H9 (cell line): ENCODE measurements around the gene ITGBL1. TPM values are rescaled to one million over a fixed set of nuclear protein-coding genes. Genes with fewer than 3 reads are reported as not detected.

Source experiments
- DNase-seq: peaks from one replicate; pipeline ENCODE4 v3.0.0-alpha.2; 2017
- H2AFZ ChIP-seq: one replicate; pipeline ENCODE4 v1.6.1; 2013; ENCODE audit warnings: mild to moderate bottlenecking, low read length, control low read depth, moderate library complexity
- H2AK5ac ChIP-seq: 2 replicates; pipeline ENCODE4 v1.6.1; 2013; ENCODE audit warnings: low read length, control low read depth, mixed read lengths; ENCODE audit not compliant: insufficient read length
- H2BK120ac ChIP-seq: one replicate; pipeline ENCODE4 v1.6.1; 2013; ENCODE audit warnings: low read depth, mild to moderate bottlenecking, low read length, control low read depth, inconsistent platforms; ENCODE audit not compliant: poor library complexity, severe bottlenecking
- H2BK12ac ChIP-seq: 2 replicates; pipeline ENCODE4 v1.6.1; 2013; ENCODE audit warnings: low read length, control low read depth, mixed read lengths, low read depth; ENCODE audit not compliant: insufficient read length
- H2BK15ac ChIP-seq: 2 replicates; pipeline ENCODE4 v1.6.1; 2013; ENCODE audit warnings: low read depth, low read length, control low read depth
- H2BK20ac ChIP-seq: one replicate; pipeline ENCODE4 v1.6.1; 2013; ENCODE audit warnings: low read depth, mild to moderate bottlenecking, low read length, control low read depth, inconsistent platforms; ENCODE audit not compliant: poor library complexity, severe bottlenecking
- H2BK5ac ChIP-seq: 2 replicates; pipeline ENCODE4 v1.6.1; 2013; ENCODE audit warnings: low read length, control low read depth, mixed read lengths; ENCODE audit not compliant: insufficient read length
- H3K14ac ChIP-seq: 2 replicates; pipeline ENCODE4 v1.6.1; 2013; ENCODE audit warnings: low read length, control low read depth; ENCODE audit not compliant: insufficient read depth
- H3K18ac ChIP-seq: 2 replicates; pipeline ENCODE4 v1.6.1; 2013; ENCODE audit warnings: low read depth, mild to moderate bottlenecking, mixed read lengths, low read length, control low read depth; ENCODE audit not compliant: insufficient read length
- H3K23ac ChIP-seq: 2 replicates; pipeline ENCODE4 v1.6.1; 2013; ENCODE audit warnings: low read length, control low read depth, mixed read lengths, low read depth; ENCODE audit not compliant: insufficient read length
- H3K23me2 ChIP-seq: 2 replicates; pipeline ENCODE4 v1.6.1; 2013; ENCODE audit warnings: low read depth, mild to moderate bottlenecking, mixed read lengths, low read length, control low read depth; ENCODE audit not compliant: insufficient read length, poor library complexity, severe bottlenecking
- H3K27ac ChIP-seq: 2 replicates; pipeline ENCODE4 v1.5.1; 2013; ENCODE audit warnings: low read length, control low read depth, mixed read lengths, low read depth; ENCODE audit not compliant: insufficient read length
- H3K27me3 ChIP-seq: 2 replicates; pipeline ENCODE4 v1.6.1; 2013; ENCODE audit warnings: low read length, control low read depth, inconsistent platforms; ENCODE audit not compliant: insufficient read depth
- H3K4ac ChIP-seq: 2 replicates; pipeline ENCODE4 v1.6.1; 2013; ENCODE audit warnings: low read depth, mild to moderate bottlenecking, control low read depth, inconsistent platforms, low read length, moderate library complexity
- H3K4me1 ChIP-seq: 2 replicates; pipeline ENCODE4 v1.6.1; 2013; ENCODE audit warnings: low read length, control low read depth, inconsistent platforms; ENCODE audit not compliant: insufficient read depth
- H3K4me2 ChIP-seq: 2 replicates; pipeline ENCODE4 v1.6.1; 2013; ENCODE audit warnings: low read length, control low read depth, mixed read lengths; ENCODE audit not compliant: insufficient read length, insufficient read depth
- H3K56ac ChIP-seq: 2 replicates; pipeline ENCODE4 v1.6.1; 2013; ENCODE audit warnings: low read depth, mild to moderate bottlenecking, mixed read lengths, low read length, control low read depth; ENCODE audit not compliant: insufficient read length
- H3K79me1 ChIP-seq: 2 replicates; pipeline ENCODE4 v1.6.1; 2013; ENCODE audit warnings: low read depth, mild to moderate bottlenecking, moderate library complexity, low read length, control low read depth, inconsistent platforms; ENCODE audit not compliant: insufficient read depth, poor library complexity, severe bottlenecking
- H3K79me2 ChIP-seq: 2 replicates; pipeline ENCODE4 v1.6.1; 2013; ENCODE audit warnings: low read length, control low read depth, inconsistent platforms; ENCODE audit not compliant: insufficient read depth
- H3K9ac ChIP-seq: 2 replicates; pipeline ENCODE4 v1.6.1; 2013; ENCODE audit warnings: low read length, control low read depth, mixed read lengths; ENCODE audit not compliant: insufficient read length; ENCODE audit errors: extremely low read depth
- H3K9me3 ChIP-seq: one replicate; pipeline ENCODE4 v1.6.1; 2013; ENCODE audit warnings: low read depth, low read length, inconsistent platforms; ENCODE audit not compliant: control insufficient read depth
- H3T11ph ChIP-seq: one replicate; pipeline ENCODE4 v1.6.1; 2013; ENCODE audit warnings: mild to moderate bottlenecking, low read length, control low read depth, inconsistent platforms
- H4K20me1 ChIP-seq: one replicate; pipeline ENCODE4 v1.6.1; 2013; ENCODE audit not compliant: control insufficient read depth, insufficient read length, insufficient read depth
- H4K5ac ChIP-seq: 2 replicates; pipeline ENCODE4 v1.6.1; 2013; ENCODE audit warnings: low read depth, mild to moderate bottlenecking, mixed read lengths, low read length, control low read depth; ENCODE audit not compliant: insufficient read length
- H4K8ac ChIP-seq: replicated peaks from 2 replicates; pipeline ENCODE4 v1.6.1; 2013; ENCODE audit warnings: low read length, control low read depth, mixed read lengths, low read depth; ENCODE audit not compliant: insufficient read length
- H4K91ac ChIP-seq: 2 replicates; pipeline ENCODE4 v1.6.1; 2013; ENCODE audit warnings: low read depth, mild to moderate bottlenecking, moderate library complexity, mixed read lengths, low read length, control low read depth; ENCODE audit not compliant: insufficient read length
- H3K27ac Mint-ChIP-seq, 3 experiments: 2 replicates in 2 of 3; 3 replicates in 1 of 3; pipeline ENCODE4 v1.8.0; 2020 to 2021; ENCODE audit warnings: mixed read lengths in 3 of 3, mild to moderate bottlenecking in 1 of 3, moderate library complexity in 1 of 3
- H3K27me3 Mint-ChIP-seq: 2 replicates; pipeline ENCODE4 v1.8.0; 2021; ENCODE audit warnings: low read depth, mild to moderate bottlenecking, moderate library complexity, mixed read lengths
- H3K36me3 Mint-ChIP-seq, 3 experiments: 2 replicates in 2 of 3; 3 replicates in 1 of 3; pipeline ENCODE4 v1.8.0; 2020 to 2021; ENCODE audit warnings: low read depth in 3 of 3, mixed read lengths in 3 of 3; ENCODE audit not compliant: insufficient read depth in 1 of 3
- H3K4me1 Mint-ChIP-seq, 2 experiments: 2 replicates each; pipeline ENCODE4 v1.8.0; 2020; ENCODE audit warnings: mixed read lengths in 2 of 2
- H3K4me3 Mint-ChIP-seq, 2 experiments: 2 replicates in 1 of 2; 3 replicates in 1 of 2; pipeline ENCODE4 v1.8.0; 2020 to 2021; ENCODE audit warnings: mild to moderate bottlenecking in 2 of 2, mixed read lengths in 2 of 2, moderate library complexity in 1 of 2
- H3K9me3 Mint-ChIP-seq, 2 experiments: 2 replicates in 1 of 2; 3 replicates in 1 of 2; pipeline ENCODE4 v1.8.0; 2020; ENCODE audit warnings: mild to moderate bottlenecking in 2 of 2, mixed read lengths in 2 of 2, moderate library complexity in 1 of 2
- WGBS: extraction: QIAGEN DNeasy Blood & Tissue Kit; methylation state at CpG from one replicate; pipeline ENCODE4 v1.1.7; 2013; ENCODE audit warnings: missing lambda C conversion rate, low lambda C conversion rate, mixed read lengths; ENCODE audit not compliant: insufficient read length; ENCODE audit errors: extremely low coverage; 5-methylcytosine and 5-hydroxymethylcytosine counted together
- total RNA-seq: library from RNA; stranded (reverse); gene quantifications from 2 replicates; pipeline ENCODE4 v1.2.1, GENCODE V29; 2021
- TF ChIP-seq, protein P1 (sequence below): fragments of 200-600 bp; sonication (generic); conservative IDR thresholded peaks from 3 replicates; pipeline ENCODE4 v1.8.0; 2021; ENCODE audit warnings: antibody characterized with exemption, mild to moderate bottlenecking

The ITGBL1 gene
- total RNA-seq, 1 experiment from 2014 or later = not detected

DNA sequence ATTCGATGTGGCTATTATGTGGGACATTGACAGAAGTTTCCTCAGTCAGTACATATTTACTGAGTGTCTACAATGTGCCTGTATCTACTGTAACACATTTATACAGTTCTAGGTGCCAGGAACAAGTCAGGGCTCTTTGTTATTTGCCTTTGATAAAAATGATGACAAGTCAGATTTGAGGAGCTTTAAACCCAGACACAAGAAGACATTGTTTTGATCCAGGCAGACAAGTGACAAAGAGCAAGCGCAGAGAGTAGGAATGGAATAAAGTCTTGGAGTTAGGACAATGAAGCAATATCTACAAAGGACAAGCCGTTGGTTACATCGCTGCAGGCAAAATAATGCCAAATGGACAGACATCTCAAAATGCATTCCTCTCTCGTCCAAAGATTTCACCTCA, 70.1 kb downstream of the ITGBL1 start:
- no peaks in the 10 kb centered on the region for H4K20me1 ChIP-seq
- no peak overlapping the region for H3K27ac ChIP-seq
- WGBS = no CpG with 5 or more reads among the region's 5 CpGs
- H3K4me2 ChIP-seq = no peak overlapping the region
- no peak overlapping the region for H4K91ac ChIP-seq
- no peaks in the 10 kb centered on the region for H3K9me3 Mint-ChIP-seq
- peaks cover 6 to 7% of the 10 kb centered on the region in 2 experiments for H3K4me1 Mint-ChIP-seq
- H2BK15ac ChIP-seq = no peak overlapping the region
- H3K27me3 ChIP-seq = no peaks in the 10 kb centered on the region
- H3K18ac ChIP-seq = no peak overlapping the region
- no peak overlapping the region for H3T11ph ChIP-seq
- H3K56ac ChIP-seq = no peak overlapping the region
- no peak overlapping the region for H2AK5ac ChIP-seq
- H3K23me2 ChIP-seq = no peaks in the 10 kb centered on the region
- no peak overlapping the region for H2BK12ac ChIP-seq
- no peak overlapping the region for H3K23ac ChIP-seq
- no peak overlapping the region for H4K5ac ChIP-seq
- H3K14ac ChIP-seq = no peak overlapping the region
- TF ChIP-seq, protein P1, sequence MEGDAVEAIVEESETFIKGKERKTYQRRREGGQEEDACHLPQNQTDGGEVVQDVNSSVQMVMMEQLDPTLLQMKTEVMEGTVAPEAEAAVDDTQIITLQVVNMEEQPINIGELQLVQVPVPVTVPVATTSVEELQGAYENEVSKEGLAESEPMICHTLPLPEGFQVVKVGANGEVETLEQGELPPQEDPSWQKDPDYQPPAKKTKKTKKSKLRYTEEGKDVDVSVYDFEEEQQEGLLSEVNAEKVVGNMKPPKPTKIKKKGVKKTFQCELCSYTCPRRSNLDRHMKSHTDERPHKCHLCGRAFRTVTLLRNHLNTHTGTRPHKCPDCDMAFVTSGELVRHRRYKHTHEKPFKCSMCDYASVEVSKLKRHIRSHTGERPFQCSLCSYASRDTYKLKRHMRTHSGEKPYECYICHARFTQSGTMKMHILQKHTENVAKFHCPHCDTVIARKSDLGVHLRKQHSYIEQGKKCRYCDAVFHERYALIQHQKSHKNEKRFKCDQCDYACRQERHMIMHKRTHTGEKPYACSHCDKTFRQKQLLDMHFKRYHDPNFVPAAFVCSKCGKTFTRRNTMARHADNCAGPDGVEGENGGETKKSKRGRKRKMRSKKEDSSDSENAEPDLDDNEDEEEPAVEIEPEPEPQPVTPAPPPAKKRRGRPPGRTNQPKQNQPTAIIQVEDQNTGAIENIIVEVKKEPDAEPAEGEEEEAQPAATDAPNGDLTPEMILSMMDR = no peak
- H2BK120ac ChIP-seq = no peak overlapping the region
- no peak overlapping the region for H3K27ac Mint-ChIP-seq
- H3K9me3 ChIP-seq = no peaks in the 10 kb centered on the region
- no peaks in the 10 kb centered on the region for H3K27me3 Mint-ChIP-seq
- H3K4ac ChIP-seq = no peak overlapping the region
- H2BK20ac ChIP-seq = no peak overlapping the region
- H3K79me1 ChIP-seq = no peaks in the 10 kb centered on the region
- no peak for DNase-seq
- H3K9ac ChIP-seq = no peak overlapping the region
- peaks cover 2% of the 10 kb centered on the region; the same call in 1 of the 2 replicates for H3K4me1 ChIP-seq
- no peaks in the 10 kb centered on the region for H3K36me3 Mint-ChIP-seq
- no peaks in the 10 kb centered on the region for H3K79me2 ChIP-seq
- no peak overlapping the region for H3K4me3 Mint-ChIP-seq
- H2BK5ac ChIP-seq = no peak overlapping the region
- no peak overlapping the region for H2AFZ ChIP-seq
- no peak overlapping the region for H4K8ac ChIP-seq
